Measurements from ENCODE around the gene E4F1.

DNA sequence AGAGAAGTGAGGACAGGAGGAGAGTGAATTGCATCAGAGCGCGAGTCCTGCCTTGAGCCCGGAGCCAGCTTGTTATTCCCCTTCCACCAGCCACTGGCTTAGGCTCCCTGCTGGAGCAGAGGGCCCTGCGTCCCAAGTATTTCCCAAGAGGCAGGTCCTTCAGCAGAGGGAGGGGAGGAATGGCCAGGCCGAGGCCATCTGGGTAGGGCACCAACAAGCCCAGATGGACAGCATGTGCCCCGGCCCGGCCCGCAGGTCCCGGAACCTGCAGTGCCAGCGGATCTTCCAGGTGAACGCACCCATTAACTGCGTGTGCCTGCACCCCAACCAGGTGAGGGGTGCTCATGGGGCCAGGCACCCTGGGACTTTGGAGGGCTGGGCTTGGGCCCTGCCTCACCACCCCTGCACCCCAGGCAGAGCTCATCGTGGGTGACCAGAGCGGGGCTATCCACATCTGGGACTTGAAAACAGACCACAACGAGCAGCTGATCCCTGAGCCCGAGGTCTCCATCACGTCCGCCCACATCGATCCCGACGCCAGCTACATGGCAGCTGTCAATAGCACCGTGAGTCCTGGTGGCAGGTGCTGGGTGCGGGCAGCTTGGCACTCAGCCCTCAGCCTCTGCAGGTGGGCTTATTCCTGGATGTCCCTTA is 16.5 kb upstream of the E4F1 start:
- TF ChIP-seq EZH2 (IDR thresholded peaks at IDR 0.05; ENCODE audit: low read length, missing control alignments): no peak
- TF ChIP-seq, protein P1, sequence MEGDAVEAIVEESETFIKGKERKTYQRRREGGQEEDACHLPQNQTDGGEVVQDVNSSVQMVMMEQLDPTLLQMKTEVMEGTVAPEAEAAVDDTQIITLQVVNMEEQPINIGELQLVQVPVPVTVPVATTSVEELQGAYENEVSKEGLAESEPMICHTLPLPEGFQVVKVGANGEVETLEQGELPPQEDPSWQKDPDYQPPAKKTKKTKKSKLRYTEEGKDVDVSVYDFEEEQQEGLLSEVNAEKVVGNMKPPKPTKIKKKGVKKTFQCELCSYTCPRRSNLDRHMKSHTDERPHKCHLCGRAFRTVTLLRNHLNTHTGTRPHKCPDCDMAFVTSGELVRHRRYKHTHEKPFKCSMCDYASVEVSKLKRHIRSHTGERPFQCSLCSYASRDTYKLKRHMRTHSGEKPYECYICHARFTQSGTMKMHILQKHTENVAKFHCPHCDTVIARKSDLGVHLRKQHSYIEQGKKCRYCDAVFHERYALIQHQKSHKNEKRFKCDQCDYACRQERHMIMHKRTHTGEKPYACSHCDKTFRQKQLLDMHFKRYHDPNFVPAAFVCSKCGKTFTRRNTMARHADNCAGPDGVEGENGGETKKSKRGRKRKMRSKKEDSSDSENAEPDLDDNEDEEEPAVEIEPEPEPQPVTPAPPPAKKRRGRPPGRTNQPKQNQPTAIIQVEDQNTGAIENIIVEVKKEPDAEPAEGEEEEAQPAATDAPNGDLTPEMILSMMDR (conservative IDR thresholded peaks at IDR 0.05 in 1 of 2, IDR thresholded peaks at IDR 0.05 in 1 of 2; ENCODE audit: low read depth in 1 of 2, low read length in 2 of 2): no peak

Measured in fibroblast of lung (primary cell).